ENCODE results near the gene TMEM151B.

GRCh38 chr6:44258325-44258863 is 11.9 kb upstream of the TMEM151B start:
- TF ChIP-seq CTCF (IDR thresholded peaks at IDR 0.05) (no peak), EP300 (IDR thresholded peaks at IDR 0.05) (no peak)

All from sigmoid colon (tissue), 4 donors.